ENCODE results near the gene CP. TPM values are rescaled to one million over a fixed set of nuclear protein-coding genes. Genes with fewer than 3 reads are reported as not detected.
A peak's percentile ranks its signal among the peaks of the same experiment; 100 is the strongest.
"Not testable (repeated sequence)": the region's sequence is repeated elsewhere in the genome, so short reads cannot be mapped to it uniquely, and the experiment has no call there.

Gene CP
- total RNA-seq, 1 experiment from 2014 or later, result 5.8 TPM

- Histone ChIP-seq H3K36me3 (ENCODE audit: control insufficient read depth, insufficient read depth, low read length) (no peaks in the 10 kb centered on the region), H3K9me3 (ENCODE audit: control insufficient read depth, insufficient read depth, low read depth, low read length) (no peaks in the 10 kb centered on the region), H3K27me3 (ENCODE audit: control insufficient read depth, insufficient read depth, low read length) (no peaks in the 10 kb centered on the region), H3K4me1 (ENCODE audit: control insufficient read depth, insufficient read depth, low read length) (peaks cover 43% of the 10 kb centered on the region), H3K4me3 (ENCODE audit: low read depth in 2 of 2, low read length in 2 of 2) (peak overlapping the region; percentile 27 to 40), H3K27ac (ENCODE audit: low read length) (peak overlapping the region; percentile 92)
- no TSS peak for BruUV-seq (replicated peaks)
- ChIA-PET CTCF (no interaction called here), POLR2A (interaction anchor here (0.7 to 0.8 kb wide), 2 partner anchors 21 to 1808 kb away, joined by 3 to 4 read pairs; no protein-coding TSS in a partner anchor)
- peak; percentile 83 for ATAC-seq
- no peak for TF ChIP-seq REST (IDR thresholded peaks at IDR 0.05; ENCODE audit: insufficient read depth in 1 of 2, low read depth in 2 of 2, low read length in 1 of 2)
- TF ChIP-seq POLR2AphosphoS5 (IDR thresholded peaks at IDR 0.05; ENCODE audit: low read depth, low read length), result no peak; the same call in 1 of the 2 replicates
- no peak for TF ChIP-seq TCF7L2 (IDR thresholded peaks at IDR 0.05; ENCODE audit: low read depth, low read length)
- TF ChIP-seq SIN3A (IDR thresholded peaks at IDR 0.05; ENCODE audit: borderline replicate concordance, insufficient read depth, low read depth, low read length), result no peak
- TF ChIP-seq CTCF (IDR thresholded peaks at IDR 0.05), result no peak
- in situ Hi-C loops (cut with HindIII; ENCODE audit: low pct_unique_long_range_greater_than_20kb, low sequenced_read_pairs) (no loop called here), intact Hi-C loops (cut with micrococcal nuclease; ENCODE audit: unreplicated experiment) (no loop called here)
- DNase-seq (ENCODE audit: low read depth, low spot score), result peak; percentile 87
These were observed 3.3 kb upstream of the CP start for GRCh38 chr3:149224736-149225594.

GRCh38 chr3:149223461-149223820 is 1.8 kb upstream of the CP start:
- peaks cover 43% of the 10 kb centered on the region for H3K4me1 ChIP-seq (ENCODE audit: control insufficient read depth, insufficient read depth, low read length)
- ATAC-seq, result no peak
- BruUV-seq (replicated peaks), result no TSS peak
- no peaks in the 10 kb centered on the region for H3K27me3 ChIP-seq (ENCODE audit: control insufficient read depth, insufficient read depth, low read length)
- no peak for DNase-seq (ENCODE audit: low read depth, low spot score)
- no peaks in the 10 kb centered on the region for H3K9me3 ChIP-seq (ENCODE audit: control insufficient read depth, insufficient read depth, low read depth, low read length)
- no peaks in the 10 kb centered on the region for H3K36me3 ChIP-seq (ENCODE audit: control insufficient read depth, insufficient read depth, low read length)
- H3K27ac ChIP-seq (ENCODE audit: low read length), result peak overlapping the region; percentile 92
- in situ Hi-C loops (cut with HindIII; ENCODE audit: low pct_unique_long_range_greater_than_20kb, low sequenced_read_pairs), result no loop called here
- TF ChIP-seq CTCF (IDR thresholded peaks at IDR 0.05) (no peak), REST (IDR thresholded peaks at IDR 0.05; ENCODE audit: insufficient read depth in 1 of 2, low read depth in 2 of 2, low read length in 1 of 2) (no peak), POLR2AphosphoS5 (IDR thresholded peaks at IDR 0.05; ENCODE audit: low read depth, low read length) (no peak), TCF7L2 (IDR thresholded peaks at IDR 0.05; ENCODE audit: low read depth, low read length) (no peak), SIN3A (IDR thresholded peaks at IDR 0.05; ENCODE audit: borderline replicate concordance, insufficient read depth, low read depth, low read length) (no peak)
- CTCF ChIA-PET, result no interaction called here
- intact Hi-C loops (cut with micrococcal nuclease; ENCODE audit: unreplicated experiment), result no loop called here
- no peak overlapping the region for H3K4me3 ChIP-seq (ENCODE audit: low read depth in 2 of 2, low read length in 2 of 2)
- POLR2A ChIA-PET, result no interaction called here

GRCh38 chr3:149219380-149220121 is 2.1 kb downstream of the CP start:
- H3K4me3 ChIP-seq (ENCODE audit: low read depth in 2 of 2, low read length in 2 of 2); in situ Hi-C loops (cut with HindIII; ENCODE audit: low pct_unique_long_range_greater_than_20kb, low sequenced_read_pairs); intact Hi-C loops (cut with micrococcal nuclease; ENCODE audit: unreplicated experiment); DNase-seq (ENCODE audit: low read depth, low spot score); H3K27me3 ChIP-seq (ENCODE audit: control insufficient read depth, insufficient read depth, low read length); ATAC-seq; BruUV-seq (replicated peaks); POLR2A ChIA-PET; H3K9me3 ChIP-seq (ENCODE audit: control insufficient read depth, insufficient read depth, low read depth, low read length); CTCF ChIA-PET; H3K36me3 ChIP-seq (ENCODE audit: control insufficient read depth, insufficient read depth, low read length): not testable (repeated sequence)
- H3K27ac ChIP-seq (ENCODE audit: low read length), result peak overlapping the region; percentile 77
- peaks cover 58% of the 10 kb centered on the region for H3K4me1 ChIP-seq (ENCODE audit: control insufficient read depth, insufficient read depth, low read length)
